GM19372 (cell line): Measurements from ENCODE around the gene CAPRIN2.
A peak's percentile ranks its signal among the peaks of the same experiment; 100 is the strongest.

Experiments used
- ATAC-seq: cut with Tn5 transposase; IDR thresholded peaks from one replicate; pipeline ENCODE4 v1.9.1; 2021; ENCODE audit warnings: mild to moderate bottlenecking, low read depth, moderate library complexity; ENCODE audit not compliant: unreplicated experiment

The CAPRIN2 gene, protein sequence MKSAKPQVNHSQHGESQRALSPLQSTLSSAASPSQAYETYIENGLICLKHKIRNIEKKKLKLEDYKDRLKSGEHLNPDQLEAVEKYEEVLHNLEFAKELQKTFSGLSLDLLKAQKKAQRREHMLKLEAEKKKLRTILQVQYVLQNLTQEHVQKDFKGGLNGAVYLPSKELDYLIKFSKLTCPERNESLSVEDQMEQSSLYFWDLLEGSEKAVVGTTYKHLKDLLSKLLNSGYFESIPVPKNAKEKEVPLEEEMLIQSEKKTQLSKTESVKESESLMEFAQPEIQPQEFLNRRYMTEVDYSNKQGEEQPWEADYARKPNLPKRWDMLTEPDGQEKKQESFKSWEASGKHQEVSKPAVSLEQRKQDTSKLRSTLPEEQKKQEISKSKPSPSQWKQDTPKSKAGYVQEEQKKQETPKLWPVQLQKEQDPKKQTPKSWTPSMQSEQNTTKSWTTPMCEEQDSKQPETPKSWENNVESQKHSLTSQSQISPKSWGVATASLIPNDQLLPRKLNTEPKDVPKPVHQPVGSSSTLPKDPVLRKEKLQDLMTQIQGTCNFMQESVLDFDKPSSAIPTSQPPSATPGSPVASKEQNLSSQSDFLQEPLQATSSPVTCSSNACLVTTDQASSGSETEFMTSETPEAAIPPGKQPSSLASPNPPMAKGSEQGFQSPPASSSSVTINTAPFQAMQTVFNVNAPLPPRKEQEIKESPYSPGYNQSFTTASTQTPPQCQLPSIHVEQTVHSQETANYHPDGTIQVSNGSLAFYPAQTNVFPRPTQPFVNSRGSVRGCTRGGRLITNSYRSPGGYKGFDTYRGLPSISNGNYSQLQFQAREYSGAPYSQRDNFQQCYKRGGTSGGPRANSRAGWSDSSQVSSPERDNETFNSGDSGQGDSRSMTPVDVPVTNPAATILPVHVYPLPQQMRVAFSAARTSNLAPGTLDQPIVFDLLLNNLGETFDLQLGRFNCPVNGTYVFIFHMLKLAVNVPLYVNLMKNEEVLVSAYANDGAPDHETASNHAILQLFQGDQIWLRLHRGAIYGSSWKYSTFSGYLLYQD

DNA sequence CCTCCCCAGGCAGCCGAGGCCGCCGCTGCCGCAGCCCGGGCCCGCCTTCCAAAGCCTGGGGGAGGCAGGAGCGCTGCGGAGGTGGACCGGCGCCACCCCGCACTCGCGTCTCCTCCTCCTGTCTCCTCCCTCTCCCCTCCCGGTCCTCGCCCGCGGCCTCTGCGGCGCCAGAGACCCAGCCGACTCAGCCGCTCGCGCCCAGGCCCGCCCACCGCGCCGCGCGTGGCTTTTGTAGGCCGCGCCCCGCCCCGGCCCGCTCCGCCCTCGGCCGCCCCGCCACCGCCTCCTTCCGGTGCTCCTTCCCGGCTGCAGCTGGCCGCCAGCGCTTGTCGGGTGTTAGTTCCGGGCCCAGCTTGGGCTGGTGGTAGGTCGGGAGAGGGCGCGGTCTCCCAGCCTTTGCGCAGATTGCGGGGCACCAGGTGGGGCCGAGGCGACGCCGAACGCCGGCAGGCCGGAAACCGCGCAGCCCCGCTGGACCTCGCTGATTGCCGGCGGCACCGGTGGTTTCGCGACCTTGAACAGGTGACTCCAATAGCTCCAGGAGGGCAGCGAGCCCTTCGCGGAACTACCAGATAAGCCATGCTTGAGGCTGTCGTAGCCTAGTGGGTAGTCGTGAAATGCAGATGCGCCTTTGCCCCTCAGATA is at the start of gene CAPRIN2:
Gene CAPRIN2 (minus strand): TSS at position 202 of the 645 bp plus-strand sequence. CDS start 1,431 bp downstream, outside the sequence.
- peak; percentile 91 for ATAC-seq

DNA sequence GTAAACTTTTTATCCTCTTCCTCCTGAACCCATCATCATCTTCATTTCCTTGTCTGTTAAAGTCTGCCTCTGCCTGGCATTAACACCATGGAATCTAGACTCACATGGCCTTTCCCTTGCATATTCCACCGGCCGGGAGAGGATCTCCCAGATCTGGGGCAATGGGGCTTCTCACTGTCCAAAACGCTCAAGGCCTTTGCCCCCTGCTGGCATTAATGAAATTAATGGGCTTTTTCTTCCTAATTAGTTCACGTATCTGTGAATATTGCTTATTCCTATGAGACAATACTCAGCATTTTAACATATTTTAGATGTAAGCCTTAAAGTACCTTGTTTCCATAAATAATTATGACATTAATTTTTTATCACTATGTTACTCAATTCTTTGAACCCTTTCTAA is 42.9 kb upstream of the CAPRIN2 start:
- ATAC-seq: no peak

- ATAC-seq: no peak
Observed at GRCh38 chr12:30796891-30797371, 42.2 kb upstream of the CAPRIN2 start.

DNA sequence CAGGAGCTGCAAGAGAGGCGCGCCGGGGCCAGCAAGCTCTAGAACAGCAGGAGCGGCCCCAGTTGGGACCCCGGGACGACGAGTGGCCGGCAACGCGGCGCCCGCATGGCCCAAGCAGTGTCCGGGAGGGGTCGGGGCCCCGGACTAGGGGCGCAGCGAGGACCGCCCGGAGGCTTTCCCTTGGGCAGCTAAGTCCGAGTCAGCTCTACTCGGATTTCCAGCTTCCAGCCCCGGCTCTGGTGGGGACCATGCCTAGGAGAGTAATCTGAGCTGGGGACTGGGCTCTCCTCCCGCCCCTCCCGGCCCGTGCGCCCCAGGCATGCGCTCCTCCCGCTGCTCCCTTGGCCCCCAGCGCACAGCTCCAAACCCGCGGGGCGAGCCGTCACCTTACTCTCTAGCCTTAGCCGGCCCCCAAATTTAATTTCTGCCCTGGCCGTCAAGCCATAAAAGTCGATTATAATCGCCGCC is 41.6 kb upstream of the CAPRIN2 start:
- peak; percentile 26 for ATAC-seq

DNA sequence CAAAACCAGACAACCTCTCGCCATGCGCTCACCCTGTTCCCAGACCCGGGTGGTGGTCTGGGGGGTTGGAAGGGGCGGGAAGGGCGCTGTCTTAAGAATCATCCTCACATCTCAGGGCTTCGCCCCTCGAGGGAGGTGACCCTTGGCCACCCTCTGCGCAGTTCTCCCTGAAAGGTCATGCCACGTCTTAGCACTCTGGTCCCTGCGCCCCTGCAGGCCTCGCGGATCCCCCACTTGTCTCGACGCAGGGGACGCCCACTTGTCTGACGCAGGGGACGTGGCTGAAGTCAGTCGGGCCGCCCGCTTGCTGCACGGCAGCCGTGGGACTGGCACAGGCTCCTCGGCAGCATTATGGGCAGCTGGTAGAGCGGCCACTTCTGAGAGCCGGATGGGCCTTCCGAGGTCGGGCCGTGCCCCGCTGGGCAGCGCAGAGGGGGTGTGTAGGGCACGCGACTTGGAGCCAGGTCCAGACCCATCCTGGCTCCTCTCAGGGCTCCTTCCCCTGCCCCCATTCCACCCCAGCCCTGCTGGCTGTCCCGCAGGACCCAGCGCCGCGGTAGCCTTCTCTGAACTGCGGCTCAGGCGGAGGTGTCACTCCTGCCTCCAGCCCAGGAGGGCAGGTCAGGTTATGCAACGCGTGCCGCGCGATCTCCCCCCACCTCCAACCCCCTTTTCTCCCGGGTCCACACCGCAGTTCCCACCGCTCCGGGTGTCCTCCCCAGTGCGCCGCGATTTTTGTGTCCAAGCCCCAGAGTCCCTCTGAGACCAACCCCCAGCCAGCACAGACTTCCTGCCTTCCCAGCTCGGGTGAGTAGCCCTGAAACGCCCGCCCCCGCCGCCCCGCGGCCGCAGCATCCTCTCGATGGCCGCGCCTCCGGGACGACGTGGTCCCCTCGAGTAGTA is 40.9 kb upstream of the CAPRIN2 start:
- ATAC-seq: peak; percentile 90

- no peak for ATAC-seq
Observed at GRCh38 chr12:30794591-30795409, 40.0 kb upstream of the CAPRIN2 start.

GRCh38 chr12:30794020-30794419 is 39.3 kb upstream of the CAPRIN2 start:
- ATAC-seq: no peak

GRCh38 chr12:30792648-30793499 is 38.1 kb upstream of the CAPRIN2 start:
- no peak for ATAC-seq

GRCh38 chr12:30792085-30792484 is 37.3 kb upstream of the CAPRIN2 start:
- no peak for ATAC-seq

- ATAC-seq: no peak
Observed at GRCh38 chr12:30788754-30789153, 34.0 kb upstream of the CAPRIN2 start.

GRCh38 chr12:30785630-30786029 is 30.9 kb upstream of the CAPRIN2 start:
- no peak for ATAC-seq

DNA sequence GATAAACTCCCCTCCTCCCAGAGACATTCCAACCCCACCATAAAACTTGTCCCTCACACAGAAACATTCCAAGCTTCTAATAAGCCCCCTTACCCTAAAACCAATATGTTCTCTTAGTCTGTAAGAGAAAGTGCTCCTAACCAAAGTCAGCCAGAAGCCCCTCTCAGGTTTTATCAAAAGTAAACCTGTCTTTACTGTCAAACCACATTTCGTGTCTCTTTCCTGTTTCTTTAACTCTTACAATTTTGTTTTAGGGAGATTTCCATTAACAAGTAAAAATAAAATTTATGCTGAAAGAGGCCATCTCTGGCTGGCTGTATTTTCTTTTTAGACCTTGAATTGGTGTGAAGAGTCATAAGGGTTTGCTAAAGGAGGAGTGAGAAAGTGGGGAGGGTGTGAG is 29.8 kb upstream of the CAPRIN2 start:
- ATAC-seq: no peak

GRCh38 chr12:30783946-30784345 is 29.2 kb upstream of the CAPRIN2 start:
- no peak for ATAC-seq

GRCh38 chr12:30782316-30783173 is 27.8 kb upstream of the CAPRIN2 start:
- no peak for ATAC-seq

- ATAC-seq: no peak
Observed at GRCh38 chr12:30779578-30779977, 24.8 kb upstream of the CAPRIN2 start.

DNA sequence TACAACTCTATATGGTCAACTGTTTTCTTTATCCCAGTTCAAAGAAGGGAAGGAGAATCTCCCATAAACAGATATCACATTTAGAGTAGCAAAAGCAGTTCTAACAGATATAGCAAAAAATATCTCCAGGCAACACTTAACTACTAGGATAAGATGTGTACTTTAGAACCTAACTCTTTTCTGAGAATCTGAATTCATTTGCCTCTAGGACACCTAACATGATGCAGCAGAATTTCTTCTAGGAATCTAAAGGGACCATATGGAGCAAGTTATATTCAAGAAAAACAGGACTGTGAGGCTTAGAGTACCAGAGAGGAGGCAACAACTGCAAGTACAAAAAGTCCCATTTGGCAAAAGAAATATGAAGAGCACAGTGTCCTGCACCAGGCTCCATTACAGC is 24.4 kb upstream of the CAPRIN2 start:
- ATAC-seq: no peak

DNA sequence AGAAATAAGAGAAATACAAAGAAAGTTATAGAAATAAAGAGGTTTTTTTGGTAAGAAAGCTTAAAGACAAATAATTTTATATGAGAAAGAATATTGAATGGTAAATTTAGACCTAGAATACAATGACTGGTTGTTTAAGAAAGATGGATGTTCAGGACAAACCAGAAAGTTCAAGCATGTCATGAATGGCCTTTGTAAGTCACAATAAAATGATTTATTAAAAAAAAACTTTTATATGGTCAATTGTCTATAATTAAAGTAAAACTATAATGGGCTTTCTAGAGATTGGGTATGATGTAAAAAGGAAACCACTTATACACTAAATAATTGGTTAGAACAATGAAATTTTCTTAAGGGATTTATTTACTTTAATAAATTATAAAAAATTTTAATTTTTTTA is 19.8 kb upstream of the CAPRIN2 start:
- ATAC-seq: no peak
